Panc1 (cell line): ENCODE measurements around the gene RNF212. TPM values are rescaled to one million over a fixed set of nuclear protein-coding genes. Genes with fewer than 3 reads are reported as not detected.

Experiments
- ATAC-seq: fragments of 200-7000 bp; cut with Tn5 transposase; 2 replicates; pipeline ENCODE4 v1.9.1; 2020; ENCODE audit warnings: mild to moderate bottlenecking, moderate library complexity
- BruUV-seq: library from RNA; stranded (reverse); fragments of 400-500 nt; replicated peaks from 2 replicates; lab custom pipeline; 2021; lab: Mats Ljungman, UMichigan
- CTCF ChIA-PET: fragments of 300-600 bp; sonication (Branson Sonifier 250); formaldehyde crosslinking; loops from one replicate; lab custom pipeline; 2022; ENCODE audit warnings: antibody characterized with exemption; lab: Charles Lee
- POLR2A ChIA-PET: fragments of 300-600 bp; sonication (Branson Sonifier 250); formaldehyde crosslinking; loops from one replicate; lab custom pipeline; 2022; ENCODE audit warnings: antibody characterized with exemption; lab: Charles Lee
- DNase-seq: peaks from one replicate; pipeline ENCODE4 v3.0.0-alpha.2; 2010; ENCODE audit warnings: low read depth, low spot score
- H3K27ac ChIP-seq: 2 replicates; pipeline ENCODE4 v1.5.1; 2011; ENCODE audit warnings: mild to moderate bottlenecking, low read length, inconsistent platforms
- H3K27me3 ChIP-seq: fragments of 200-500 bp; sonication (Bioruptor generic); 2 replicates; pipeline ENCODE4 v1.6.0; 2014; ENCODE audit warnings: low read length, inconsistent platforms; ENCODE audit not compliant: control insufficient read depth, insufficient read depth
- H3K36me3 ChIP-seq: fragments of 200-500 bp; sonication (Bioruptor generic); 2 replicates; pipeline ENCODE4 v1.5.1; 2014; ENCODE audit warnings: inconsistent platforms, mild to moderate bottlenecking, low read length, moderate library complexity; ENCODE audit not compliant: control insufficient read depth, insufficient read depth
- H3K4me1 ChIP-seq: 2 replicates; pipeline ENCODE4 v1.5.1; 2011; ENCODE audit warnings: inconsistent platforms, mild to moderate bottlenecking, low read length, moderate library complexity; ENCODE audit not compliant: control insufficient read depth, insufficient read depth
- H3K4me3 ChIP-seq, 2 experiments: 2 replicates each; pipeline ENCODE4 v1.5.1; 2011 to 2012; ENCODE audit warnings: low read depth in 2 of 2, low read length in 2 of 2, mild to moderate bottlenecking in 2 of 2, inconsistent platforms in 1 of 2, moderate library complexity in 1 of 2
- H3K9me3 ChIP-seq: fragments of 200-500 bp; sonication (Bioruptor generic); 2 replicates; pipeline ENCODE4 v1.5.1; 2014; ENCODE audit warnings: low read depth, mild to moderate bottlenecking, inconsistent platforms, low read length, moderate library complexity; ENCODE audit not compliant: control insufficient read depth, insufficient read depth
- CTCF ChIP-seq: fragments of 450-650 bp; IDR thresholded peaks from 2 replicates; pipeline ENCODE4 v1.5.1; 2017; ENCODE audit warnings: mild to moderate bottlenecking
- POLR2AphosphoS5 ChIP-seq: IDR thresholded peaks from 2 replicates; pipeline ENCODE4 v1.6.1; 2012; ENCODE audit warnings: mild to moderate bottlenecking, low read depth, low read length, moderate library complexity
- REST ChIP-seq, 2 experiments: IDR thresholded peaks; 2 replicates each; pipeline ENCODE4 v1.6.1; 2011 to 2012; ENCODE audit warnings: low read depth in 2 of 2, control low read depth in 1 of 2, low read length in 1 of 2, mild to moderate bottlenecking in 1 of 2, moderate library complexity in 1 of 2; ENCODE audit not compliant: insufficient read depth in 1 of 2
- TCF7L2 ChIP-seq: IDR thresholded peaks from 2 replicates; pipeline ENCODE4 v1.6.1; 2011; ENCODE audit warnings: mild to moderate bottlenecking, low read depth, low read length, inconsistent platforms
- in situ Hi-C: cut with HindIII; loops from 2 replicates; pipeline ENCODE4 v1.10.0; 2016; ENCODE audit warnings: low sequenced_read_pairs, low pct_unique_long_range_greater_than_20kb
- intact Hi-C: fragments of 100-400 bp; cut with micrococcal nuclease; formaldehyde crosslinking; loops from one replicate; pipeline ENCODE4 v1.10.0; 2022; ENCODE audit not compliant: unreplicated experiment
- total RNA-seq: library from RNA; stranded (reverse); gene quantifications from one replicate; pipeline ENCODE4 v1.2.1, GENCODE V29; 2021; ENCODE audit not compliant: unreplicated experiment

Gene RNF212
- total RNA-seq, 1 experiment from 2014 or later, result not detected

- POLR2A ChIA-PET, result no interaction called here
- no TSS peak for BruUV-seq
- ATAC-seq (no peak), DNase-seq (no peak)
- Histone ChIP-seq H3K27ac (no peak overlapping the region), H3K4me3 (no peak overlapping the region), H3K4me1 (peaks cover 6% of the 10 kb centered on the region; the same call in 1 of the 2 replicates), H3K27me3 (no peaks in the 10 kb centered on the region), H3K36me3 (no peaks in the 10 kb centered on the region), H3K9me3 (no peaks in the 10 kb centered on the region)
- in situ Hi-C loops, result no loop called here
- TF ChIP-seq REST (IDR thresholded peaks at IDR 0.05; ENCODE audit: insufficient read depth in 1 of 2, low read depth in 2 of 2, low read length in 1 of 2) (no peak), POLR2AphosphoS5 (no peak), TCF7L2 (no peak), CTCF (no peak)
- intact Hi-C loops, result no loop called here
- CTCF ChIA-PET, result no interaction called here
Observed at GRCh38 chr4:1022051-1022738, 91.2 kb downstream of the RNF212 start.

Other genes starting within 250 kb of the RNF212 start
- 86.6 TPM for gene GAK, start 181.2 kb downstream of the RNF212 start, total RNA-seq
- 21.8 TPM for gene TMEM175, start 181.1 kb downstream of the RNF212 start, total RNA-seq
- gene DGKQ, start 140.0 kb downstream of the RNF212 start, total RNA-seq, result 12.2 TPM
- gene IDUA, start 126.5 kb downstream of the RNF212 start, total RNA-seq, result 30.6 TPM
- 1.8 TPM for gene SLC26A1, start 120.2 kb downstream of the RNF212 start, total RNA-seq
- 43.1 TPM for gene FGFRL1, start 101.9 kb downstream of the RNF212 start, total RNA-seq
- 1.8 TPM for gene SPON2, start 59.0 kb upstream of the RNF212 start, total RNA-seq
- 157 TPM for gene CTBP1, start 135.6 kb upstream of the RNF212 start, total RNA-seq
- 62.3 TPM for gene MAEA, start 176.3 kb upstream of the RNF212 start, total RNA-seq
- gene UVSSA, start 233.6 kb upstream of the RNF212 start, total RNA-seq, result 23.4 TPM